IMR-90 (cell line): ENCODE data around the gene LRRC55. TPM values are rescaled to one million over a fixed set of nuclear protein-coding genes. Genes with fewer than 3 reads are reported as not detected.

Experiments used
- ATAC-seq: fragments of 200-7000 bp; cut with Tn5 transposase; 2 replicates; pipeline ENCODE4 v1.9.1; 2020; ENCODE audit warnings: low read depth, mild to moderate bottlenecking, moderate library complexity
- BruUV-seq: library from RNA; stranded (reverse); fragments of 400-500 nt; replicated peaks from 2 replicates; lab custom pipeline; 2021; lab: Mats Ljungman, UMichigan
- CTCF ChIA-PET: fragments of 300-600 bp; formaldehyde crosslinking; extraction: SDS; loops from one replicate; lab custom pipeline; 2021; ENCODE audit warnings: antibody characterized with exemption; lab: Yijun Ruan, JAX
- POLR2A ChIA-PET: fragments of 300-600 bp; sonication (Branson Sonifier 250); formaldehyde crosslinking; loops from one replicate; lab custom pipeline; 2022; ENCODE audit warnings: antibody characterized with exemption; ENCODE audit not compliant: unreplicated experiment; lab: Charles Lee
- DNase-seq: peaks from one replicate; pipeline ENCODE4 v3.0.0; 2013
- H2AFZ ChIP-seq: replicated peaks from 2 replicates; pipeline ENCODE3; 2013; ENCODE audit warnings: low read length, mild to moderate bottlenecking; ENCODE audit not compliant: poor library complexity
- H2AK5ac ChIP-seq: 2 replicates; pipeline ENCODE4 v1.6.1; 2013; ENCODE audit warnings: low read depth, low read length, inconsistent platforms
- H2AK9ac ChIP-seq: replicated peaks from 2 replicates; pipeline ENCODE3; 2013; ENCODE audit warnings: mild to moderate bottlenecking, low read depth, low read length, moderate library complexity; ENCODE audit not compliant: poor library complexity
- H2BK120ac ChIP-seq: 2 replicates; pipeline ENCODE4 v1.6.1; 2013; ENCODE audit warnings: low read depth, low read length, inconsistent platforms
- H2BK15ac ChIP-seq: 3 replicates; pipeline ENCODE4 v1.6.1; 2013; ENCODE audit warnings: low read depth, low read length, inconsistent platforms
- H2BK20ac ChIP-seq: 2 replicates; pipeline ENCODE4 v1.6.1; 2013; ENCODE audit warnings: low read depth, mild to moderate bottlenecking, inconsistent platforms, low read length, moderate library complexity
- H2BK5ac ChIP-seq: 2 replicates; pipeline ENCODE4 v1.6.1; 2013; ENCODE audit warnings: mild to moderate bottlenecking, low read depth, low read length, inconsistent platforms; ENCODE audit not compliant: poor library complexity, severe bottlenecking
- H3K14ac ChIP-seq: replicated peaks from 2 replicates; pipeline ENCODE4 v1.6.1; 2013; ENCODE audit warnings: low read depth, low read length, inconsistent platforms
- H3K18ac ChIP-seq: 2 replicates; pipeline ENCODE4 v1.6.1; 2013; ENCODE audit warnings: low read depth, low read length, control low read depth
- H3K23ac ChIP-seq: 2 replicates; pipeline ENCODE4 v1.6.1; 2013; ENCODE audit warnings: low read depth, low read length, inconsistent platforms
- H3K27ac ChIP-seq: 2 replicates; pipeline ENCODE4 v1.5.1; 2013; ENCODE audit warnings: mild to moderate bottlenecking, control low read depth, low read length; ENCODE audit not compliant: insufficient read depth
- H3K27me3 ChIP-seq: 2 replicates; pipeline ENCODE4 v1.6.1; 2013; ENCODE audit warnings: low read length; ENCODE audit not compliant: control insufficient read depth, insufficient read depth
- H3K36me3 ChIP-seq: 2 replicates; pipeline ENCODE4 v1.6.1; 2013; ENCODE audit warnings: low read length, mixed read lengths; ENCODE audit not compliant: control insufficient read depth, insufficient read depth
- H3K4ac ChIP-seq: 2 replicates; pipeline ENCODE4 v1.6.1; 2013; ENCODE audit warnings: low read depth, low read length, inconsistent platforms
- H3K4me1 ChIP-seq: 2 replicates; pipeline ENCODE4 v1.6.1; 2013; ENCODE audit warnings: low read length, mixed read lengths; ENCODE audit not compliant: control insufficient read depth, insufficient read depth
- H3K4me2 ChIP-seq: 2 replicates; pipeline ENCODE4 v1.6.1; 2013; ENCODE audit warnings: low read depth, mild to moderate bottlenecking, control low read depth, low read length, moderate library complexity
- H3K4me3 ChIP-seq: 2 replicates; pipeline ENCODE4 v1.5.1; 2013; ENCODE audit warnings: low read depth, mild to moderate bottlenecking, control low read depth, low read length, moderate library complexity; ENCODE audit not compliant: insufficient read depth
- H3K56ac ChIP-seq: 2 replicates; pipeline ENCODE4 v1.6.1; 2013; ENCODE audit warnings: low read length, inconsistent platforms; ENCODE audit not compliant: insufficient read depth; ENCODE audit errors: extremely low read depth
- H3K79me1 ChIP-seq, 2 experiments: 2 replicates each; pipeline ENCODE4 v1.6.1; 2013; ENCODE audit warnings: low read length in 2 of 2, inconsistent platforms in 1 of 2, low read depth in 1 of 2
- H3K9ac ChIP-seq: 2 replicates; pipeline ENCODE4 v1.6.1; 2013; ENCODE audit warnings: low read depth, low read length, control low read depth
- H3K9me1 ChIP-seq: 2 replicates; pipeline ENCODE4 v1.6.1; 2013; ENCODE audit warnings: low read length, inconsistent platforms; ENCODE audit not compliant: insufficient read depth
- H3K9me3 ChIP-seq: 2 replicates; pipeline ENCODE4 v1.6.1; 2013; ENCODE audit warnings: low read length; ENCODE audit not compliant: control insufficient read depth, insufficient read depth
- H4K20me1 ChIP-seq: 2 replicates; pipeline ENCODE4 v1.6.1; 2013; ENCODE audit warnings: low read length, inconsistent platforms; ENCODE audit not compliant: insufficient read depth
- H4K5ac ChIP-seq: 2 replicates; pipeline ENCODE4 v1.6.1; 2013; ENCODE audit warnings: mild to moderate bottlenecking, low read depth, low read length, control low read depth
- H4K8ac ChIP-seq, 2 experiments: 2 replicates each; pipeline ENCODE4 v1.6.1; 2013; ENCODE audit warnings: low read depth in 2 of 2, low read length in 2 of 2, control low read depth in 1 of 2, inconsistent platforms in 1 of 2
- H4K91ac ChIP-seq: 2 replicates; pipeline ENCODE4 v1.6.1; 2013; ENCODE audit warnings: low read depth, low read length, inconsistent platforms; ENCODE audit not compliant: insufficient read depth
- CHD1 ChIP-seq: IDR thresholded peaks from 2 replicates; pipeline ENCODE4 v1.6.1; 2012; ENCODE audit warnings: low read depth, low read length, improper control_type of control experiment
- FOS ChIP-seq: fragments of 150-350 bp; IDR thresholded peaks from 2 replicates; pipeline ENCODE4 v1.6.1; 2016; ENCODE audit warnings: low read depth, low read length
- MAFK ChIP-seq: IDR thresholded peaks from 2 replicates; pipeline ENCODE4 v1.6.1; 2012; ENCODE audit warnings: low read depth, low read length, improper control_type of control experiment
- NFE2L2 ChIP-seq: fragments of 150-350 bp; IDR thresholded peaks from 2 replicates; pipeline ENCODE4 v1.6.1; 2016; ENCODE audit warnings: low read depth, mild to moderate bottlenecking, low read length
- POLR2A ChIP-seq: IDR thresholded peaks from 2 replicates; pipeline ENCODE4 v1.6.1; 2012; ENCODE audit warnings: mild to moderate bottlenecking, low read depth, low read length
- RCOR1 ChIP-seq: IDR thresholded peaks from 2 replicates; pipeline ENCODE4 v1.6.1; 2012; ENCODE audit warnings: mild to moderate bottlenecking, low read length, improper control_type of control experiment; ENCODE audit not compliant: insufficient replicate concordance
- RFX5 ChIP-seq: IDR thresholded peaks from 2 replicates; pipeline ENCODE4 v1.8.0; 2012; ENCODE audit warnings: low read depth, mild to moderate bottlenecking, low read length, moderate library complexity
- SMC3 ChIP-seq: fragments of 150-350 bp; IDR thresholded peaks from 2 replicates; pipeline ENCODE4 v1.6.1; 2016; ENCODE audit warnings: low read depth, mild to moderate bottlenecking, antibody characterized with exemption, low read length, moderate library complexity
- WGBS, 2 experiments: methylation state at CpG; one replicate each; pipeline versions ENCODE4 v1.1.5 to v1.1.7; 2013; ENCODE audit warnings: missing lambda C conversion rate in 2 of 2; ENCODE audit not compliant: insufficient read length in 1 of 2; ENCODE audit errors: extremely low coverage in 2 of 2; 5-methylcytosine and 5-hydroxymethylcytosine counted together
- dilution Hi-C: fragments of 300-500 bp; cut with HindIII; formaldehyde crosslinking; loops from one replicate; pipeline ENCODE4 v1.14.3; 2018; ENCODE audit warnings: low sequenced_read_pairs; ENCODE audit not compliant: unreplicated experiment
- in situ Hi-C: fragments of 300-500 bp; cut with MboI; formaldehyde crosslinking; loops from 3 replicates; pipeline ENCODE4 v1.14.3; 2019; ENCODE audit warnings: low sequenced_read_pairs, inconsistent platforms, mixed read lengths
- intact Hi-C: fragments of 100-400 bp; cut with micrococcal nuclease; formaldehyde crosslinking; loops from 2 replicates; pipeline ENCODE4 v1.10.0; 2022
- polyA plus RNA-seq, 3 experiments: library from polyadenylated mRNA; depleted of rRNA; stranded (reverse); fragments of >200 nt; gene quantifications; 2 replicates each; pipeline ENCODE4 v1.2.3, GENCODE V29; 2012; ENCODE audit warnings: low replicate concordance in 1 of 3
- total RNA-seq: library from RNA; depleted of rRNA; stranded (reverse); fragments of >200 nt; gene quantifications from 2 replicates; pipeline ENCODE4 v1.2.3, GENCODE V29; 2012
- TF ChIP-seq, protein P1 (sequence below): fragments of 150-350 bp; IDR thresholded peaks from 2 replicates; pipeline ENCODE4 v1.6.1; 2016; ENCODE audit warnings: low read depth, mild to moderate bottlenecking, low read length, moderate library complexity, borderline replicate concordance

The LRRC55 gene
- total and polyA plus RNA-seq, 2 of the 4 experiments (the other 2 are of a cell fraction), result not detected

DNA sequence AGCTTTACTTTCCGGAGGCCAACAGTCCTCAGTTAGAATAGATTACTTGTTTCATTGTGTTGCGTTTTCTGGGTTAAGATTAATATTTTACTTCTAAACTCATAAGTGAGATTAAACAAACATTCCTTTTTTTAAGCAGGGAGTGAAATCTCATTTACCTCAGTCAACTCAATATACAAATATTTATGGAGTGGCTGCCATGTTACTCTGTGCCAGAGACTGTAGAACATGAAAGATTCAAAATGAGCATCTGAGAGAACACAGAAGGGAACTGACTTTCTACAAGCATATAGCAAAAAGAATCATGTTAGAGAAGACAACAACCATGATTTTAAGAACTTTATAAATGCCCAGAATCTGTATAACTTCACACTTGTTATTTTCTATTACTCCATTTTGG, 3.4 kb upstream of the LRRC55 start:
- no peaks in the 10 kb centered on the region for H3K4me1 ChIP-seq
- H2BK5ac ChIP-seq, result no peak overlapping the region
- no peak overlapping the region for H2AK5ac ChIP-seq
- H2BK20ac ChIP-seq, result no peak overlapping the region
- H3K56ac ChIP-seq, result no peak overlapping the region
- no peaks in the 10 kb centered on the region for H3K79me1 ChIP-seq
- H3K4me3 ChIP-seq, result no peak overlapping the region
- no peak overlapping the region for H3K23ac ChIP-seq
- TF ChIP-seq, protein P1, sequence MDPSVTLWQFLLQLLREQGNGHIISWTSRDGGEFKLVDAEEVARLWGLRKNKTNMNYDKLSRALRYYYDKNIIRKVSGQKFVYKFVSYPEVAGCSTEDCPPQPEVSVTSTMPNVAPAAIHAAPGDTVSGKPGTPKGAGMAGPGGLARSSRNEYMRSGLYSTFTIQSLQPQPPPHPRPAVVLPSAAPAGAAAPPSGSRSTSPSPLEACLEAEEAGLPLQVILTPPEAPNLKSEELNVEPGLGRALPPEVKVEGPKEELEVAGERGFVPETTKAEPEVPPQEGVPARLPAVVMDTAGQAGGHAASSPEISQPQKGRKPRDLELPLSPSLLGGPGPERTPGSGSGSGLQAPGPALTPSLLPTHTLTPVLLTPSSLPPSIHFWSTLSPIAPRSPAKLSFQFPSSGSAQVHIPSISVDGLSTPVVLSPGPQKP, result no peak
- TF ChIP-seq MAFK, result no peak
- TF ChIP-seq NFE2L2, result no peak
- no peak for TF ChIP-seq SMC3
- TF ChIP-seq CHD1, result no peak
- no peak for TF ChIP-seq POLR2A
- no peak for TF ChIP-seq FOS
- no peak for TF ChIP-seq RFX5
- no peak for TF ChIP-seq RCOR1
- BruUV-seq, result no TSS peak
- DNase-seq, result no peak
- no peaks in the 10 kb centered on the region for H3K9me1 ChIP-seq
- H4K8ac ChIP-seq, result no peak overlapping the region
- no peak overlapping the region for H4K91ac ChIP-seq
- WGBS, 2 experiments, result no CpG with 5 or more reads among the region's 2 CpGs
- H3K27ac ChIP-seq, result no peak overlapping the region
- no peak overlapping the region for H4K5ac ChIP-seq
- H3K14ac ChIP-seq, result no peak overlapping the region
- H2AFZ ChIP-seq, result no peak overlapping the region
- no peak overlapping the region for H3K18ac ChIP-seq
- CTCF ChIA-PET, result interaction anchor here (1.4 kb wide), 1 partner anchor 71 kb away, joined by 4 read pairs; no protein-coding TSS in a partner anchor
- H2AK9ac ChIP-seq, result no peak overlapping the region
- in situ Hi-C loops, result no loop called here
- H3K27me3 ChIP-seq, result peaks cover 32% of the 10 kb centered on the region
- no peak overlapping the region for H3K4ac ChIP-seq
- ATAC-seq, result no peak
- H3K9ac ChIP-seq, result no peak overlapping the region
- H3K36me3 ChIP-seq, result no peaks in the 10 kb centered on the region
- H2BK15ac ChIP-seq, result no peak overlapping the region
- POLR2A ChIA-PET, result no interaction called here
- H4K20me1 ChIP-seq, result no peaks in the 10 kb centered on the region
- no peak overlapping the region for H3K4me2 ChIP-seq
- no peaks in the 10 kb centered on the region for H3K9me3 ChIP-seq
- H2BK120ac ChIP-seq, result no peak overlapping the region
- intact Hi-C loops, result no loop called here
- dilution Hi-C loops, result no loop called here
